Measurements from ENCODE around the gene CHAC1. TPM values are rescaled to one million over a fixed set of nuclear protein-coding genes. Genes with fewer than 3 reads are reported as not detected.

The CHAC1 gene
- total and polyA plus RNA-seq, 2 of the 13 experiments (the other 11 are each of a cell fraction or from before 2014, with no cell fraction given), result 0.44 TPM; not detected in 1

DNA sequence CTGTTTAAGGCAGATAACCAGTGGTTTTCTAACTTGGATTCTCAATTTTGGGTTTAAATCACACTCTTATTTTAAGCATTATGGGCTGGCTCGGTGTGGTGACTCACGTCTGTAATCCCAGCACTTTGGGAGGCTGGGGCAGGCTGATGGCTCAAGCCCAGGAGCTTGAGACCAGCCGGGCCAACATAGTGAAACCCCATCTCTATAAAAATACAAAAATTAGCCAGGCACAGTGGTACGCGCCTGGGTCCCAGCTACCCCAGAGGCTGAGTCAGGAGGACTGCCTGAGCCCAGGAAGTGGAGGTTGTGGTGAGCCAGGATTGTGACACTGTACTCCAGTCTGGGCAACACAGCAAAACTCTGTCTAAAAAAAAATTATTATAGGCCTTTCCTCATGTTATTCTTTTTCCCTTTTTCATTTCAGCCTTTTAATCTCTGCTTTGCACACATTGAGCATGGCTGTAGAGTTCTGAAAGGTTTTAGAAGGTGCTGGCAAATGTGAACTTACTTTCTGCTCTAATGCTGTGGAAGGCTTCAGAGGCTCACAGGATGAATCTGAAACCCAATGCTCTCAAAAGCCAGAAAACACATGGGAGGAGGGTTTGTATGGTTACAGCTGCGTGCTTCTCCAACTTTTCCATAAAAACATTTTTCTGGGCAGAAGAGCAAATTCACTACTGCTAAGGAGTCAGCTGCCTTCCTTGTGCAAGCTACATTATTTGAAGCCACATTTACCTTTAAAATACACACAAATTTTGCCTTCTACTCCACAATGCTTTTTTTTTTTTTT lies 32.5 kb downstream of the CHAC1 start:
- TF ChIP-seq KMT2B (CRISPR knock-in tag; IDR thresholded peaks at IDR 0.05) (no peak), ZNF264 (CRISPR knock-in tag; IDR thresholded peaks at IDR 0.05) (no peak), HNRNPLL (IDR thresholded peaks at IDR 0.05; ENCODE audit: low read depth, low read length, poor library complexity, severe bottlenecking) (no peak), KLF9 (CRISPR knock-in tag; IDR thresholded peaks at IDR 0.05; ENCODE audit: low read depth) (no peak), ZNF460 (CRISPR knock-in tag; IDR thresholded peaks at IDR 0.05; ENCODE audit: borderline replicate concordance) (no peak), ZNF34 (CRISPR knock-in tag; IDR thresholded peaks at IDR 0.05; ENCODE audit: borderline replicate concordance) (no peak), ZNF556 (CRISPR knock-in tag; IDR thresholded peaks at IDR 0.05; ENCODE audit: borderline replicate concordance) (no peak), ZNF572 (CRISPR knock-in tag; IDR thresholded peaks at IDR 0.05) (no peak), ZNF484 (CRISPR knock-in tag; IDR thresholded peaks at IDR 0.05; ENCODE audit: borderline replicate concordance, low read depth) (no peak)
- TF ChIP-seq, protein P1, sequence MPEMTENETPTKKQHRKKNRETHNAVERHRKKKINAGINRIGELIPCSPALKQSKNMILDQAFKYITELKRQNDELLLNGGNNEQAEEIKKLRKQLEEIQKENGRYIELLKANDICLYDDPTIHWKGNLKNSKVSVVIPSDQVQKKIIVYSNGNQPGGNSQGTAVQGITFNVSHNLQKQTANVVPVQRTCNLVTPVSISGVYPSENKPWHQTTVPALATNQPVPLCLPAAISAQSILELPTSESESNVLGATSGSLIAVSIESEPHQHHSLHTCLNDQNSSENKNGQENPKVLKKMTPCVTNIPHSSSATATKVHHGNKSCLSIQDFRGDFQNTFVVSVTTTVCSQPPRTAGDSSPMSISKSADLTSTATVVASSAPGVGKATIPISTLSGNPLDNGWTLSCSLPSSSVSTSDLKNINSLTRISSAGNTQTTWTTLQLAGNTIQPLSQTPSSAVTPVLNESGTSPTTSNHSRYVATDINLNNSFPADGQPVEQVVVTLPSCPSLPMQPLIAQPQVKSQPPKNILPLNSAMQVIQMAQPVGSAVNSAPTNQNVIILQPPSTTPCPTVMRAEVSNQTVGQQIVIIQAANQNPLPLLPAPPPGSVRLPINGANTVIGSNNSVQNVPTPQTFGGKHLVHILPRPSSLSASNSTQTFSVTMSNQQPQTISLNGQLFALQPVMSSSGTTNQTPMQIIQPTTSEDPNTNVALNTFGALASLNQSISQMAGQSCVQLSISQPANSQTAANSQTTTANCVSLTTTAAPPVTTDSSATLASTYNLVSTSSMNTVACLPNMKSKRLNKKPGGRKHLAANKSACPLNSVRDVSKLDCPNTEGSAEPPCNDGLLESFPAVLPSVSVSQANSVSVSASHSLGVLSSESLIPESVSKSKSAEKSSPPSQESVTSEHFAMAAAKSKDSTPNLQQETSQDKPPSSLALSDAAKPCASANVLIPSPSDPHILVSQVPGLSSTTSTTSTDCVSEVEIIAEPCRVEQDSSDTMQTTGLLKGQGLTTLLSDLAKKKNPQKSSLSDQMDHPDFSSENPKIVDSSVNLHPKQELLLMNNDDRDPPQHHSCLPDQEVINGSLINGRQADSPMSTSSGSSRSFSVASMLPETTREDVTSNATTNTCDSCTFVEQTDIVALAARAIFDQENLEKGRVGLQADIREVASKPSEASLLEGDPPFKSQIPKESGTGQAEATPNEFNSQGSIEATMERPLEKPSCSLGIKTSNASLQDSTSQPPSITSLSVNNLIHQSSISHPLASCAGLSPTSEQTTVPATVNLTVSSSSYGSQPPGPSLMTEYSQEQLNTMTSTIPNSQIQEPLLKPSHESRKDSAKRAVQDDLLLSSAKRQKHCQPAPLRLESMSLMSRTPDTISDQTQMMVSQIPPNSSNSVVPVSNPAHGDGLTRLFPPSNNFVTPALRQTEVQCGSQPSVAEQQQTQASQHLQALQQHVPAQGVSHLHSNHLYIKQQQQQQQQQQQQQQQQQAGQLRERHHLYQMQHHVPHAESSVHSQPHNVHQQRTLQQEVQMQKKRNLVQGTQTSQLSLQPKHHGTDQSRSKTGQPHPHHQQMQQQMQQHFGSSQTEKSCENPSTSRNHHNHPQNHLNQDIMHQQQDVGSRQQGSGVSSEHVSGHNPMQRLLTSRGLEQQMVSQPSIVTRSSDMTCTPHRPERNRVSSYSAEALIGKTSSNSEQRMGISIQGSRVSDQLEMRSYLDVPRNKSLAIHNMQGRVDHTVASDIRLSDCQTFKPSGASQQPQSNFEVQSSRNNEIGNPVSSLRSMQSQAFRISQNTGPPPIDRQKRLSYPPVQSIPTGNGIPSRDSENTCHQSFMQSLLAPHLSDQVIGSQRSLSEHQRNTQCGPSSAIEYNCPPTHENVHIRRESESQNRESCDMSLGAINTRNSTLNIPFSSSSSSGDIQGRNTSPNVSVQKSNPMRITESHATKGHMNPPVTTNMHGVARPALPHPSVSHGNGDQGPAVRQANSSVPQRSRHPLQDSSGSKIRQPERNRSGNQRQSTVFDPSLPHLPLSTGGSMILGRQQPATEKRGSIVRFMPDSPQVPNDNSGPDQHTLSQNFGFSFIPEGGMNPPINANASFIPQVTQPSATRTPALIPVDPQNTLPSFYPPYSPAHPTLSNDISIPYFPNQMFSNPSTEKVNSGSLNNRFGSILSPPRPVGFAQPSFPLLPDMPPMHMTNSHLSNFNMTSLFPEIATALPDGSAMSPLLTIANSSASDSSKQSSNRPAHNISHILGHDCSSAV (CRISPR knock-in tag; IDR thresholded peaks at IDR 0.05; ENCODE audit: borderline replicate concordance), result no peak
- TF ChIP-seq, protein P2, sequence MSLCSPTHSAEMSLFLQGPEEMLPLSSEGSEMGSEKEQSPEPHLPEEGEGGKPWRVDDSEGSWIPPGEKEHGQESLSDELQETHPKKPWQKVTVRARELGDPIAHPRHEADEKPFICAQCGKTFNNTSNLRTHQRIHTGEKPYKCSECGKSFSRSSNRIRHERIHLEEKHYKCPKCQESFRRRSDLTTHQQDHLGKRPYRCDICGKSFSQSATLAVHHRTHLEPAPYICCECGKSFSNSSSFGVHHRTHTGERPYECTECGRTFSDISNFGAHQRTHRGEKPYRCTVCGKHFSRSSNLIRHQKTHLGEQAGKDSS (CRISPR knock-in tag; IDR thresholded peaks at IDR 0.05; ENCODE audit: borderline replicate concordance, low read depth), result no peak
- intact Hi-C loops (cut with micrococcal nuclease; ENCODE audit: unreplicated experiment), result no loop called here
- BruUV-seq (replicated peaks), result no TSS peak

More for the DNA sequence above, 32.5 kb downstream of the CHAC1 start:
- no peaks in the 10 kb centered on the region for H3K79me2 ChIP-seq (ENCODE audit: insufficient read depth, low read length)
- no peaks in the 10 kb centered on the region for H3K4me1 ChIP-seq (ENCODE audit: insufficient read depth, low read length)
- H3K4me3 ChIP-seq (replicated peaks in 1 of 3; ENCODE audit: insufficient read depth in 1 of 3, low read depth in 2 of 3, low read length in 3 of 3), result no peak overlapping the region
- DNase-seq (ENCODE audit: low spot score) (no peak), FAIRE-seq (no peak), ATAC-seq (no peak)
- in situ Hi-C loops (cut with HindIII; ENCODE audit: extremely low pct_ligation_motif_present, low pct_unique_long_range_greater_than_20kb), result no loop called here
- 88% methylated on average over 6 of the region's 6 CpGs for WGBS (ENCODE audit: low lambda C conversion rate)
- H4K20me1 ChIP-seq (ENCODE audit: insufficient read depth, low read length), result no peaks in the 10 kb centered on the region
- no peak overlapping the region for H2AFZ ChIP-seq (ENCODE audit: low read length)
- no peaks in the 10 kb centered on the region for H3K9me3 ChIP-seq (ENCODE audit: low read length)
- H3K27ac ChIP-seq (ENCODE audit: extremely low read length, insufficient read depth, low read length), result no peak overlapping the region
- no peak overlapping the region for H3K4me2 ChIP-seq (ENCODE audit: low read depth, low read length)
- ChIA-PET CTCF (ENCODE audit: low intra/inter-chr PET ratio, low total read pairs) (no interaction called here), POLR2A (no interaction called here)
- H3K9ac ChIP-seq (ENCODE audit: insufficient read depth, low read depth, low read length), result no peak overlapping the region
- peaks cover 31 to 68% of the 10 kb centered on the region in 2 experiments for H3K36me3 ChIP-seq (replicated peaks in 1 of 2; ENCODE audit: control insufficient read depth in 1 of 2, insufficient read depth in 2 of 2, low read length in 2 of 2)
- no peaks in the 10 kb centered on the region for H3K27me3 ChIP-seq (ENCODE audit: control insufficient read depth in 1 of 2, insufficient read depth in 2 of 2, low read length in 2 of 2)
